Kidney (tissue), 14 donors: Measurements from ENCODE around the gene IRF1. TPM values are rescaled to one million over a fixed set of nuclear protein-coding genes. Genes with fewer than 3 reads are reported as not detected.

Experiments used
- DNase-seq, 5 donors: peaks; one replicate each; pipeline ENCODE4 v3.0.0-alpha.2; 2013 to 2020
- FAIRE-seq: peaks from 2 replicates; lab custom pipeline; 2012; peaks lifted over from hg19 to GRCh38; lab: Jason Lieb, UNC
- H3K27ac ChIP-seq, 2 donors: one replicate each; pipeline ENCODE4 v1.7.0; 2013; ENCODE audit warnings: low read depth in 2 of 2, low read length in 2 of 2, inconsistent platforms in 1 of 2
- H3K27me3 ChIP-seq: one replicate; pipeline ENCODE4 v1.7.1; 2013; ENCODE audit warnings: low read length, inconsistent platforms; ENCODE audit not compliant: control insufficient read depth, insufficient read depth
- H3K36me3 ChIP-seq, 3 donors: one replicate each; pipeline versions ENCODE4 v1.7.0 to v1.7.1; 2013; ENCODE audit warnings: low read length in 3 of 3, control low read depth in 1 of 3, inconsistent platforms in 1 of 3; ENCODE audit not compliant: insufficient read depth in 3 of 3, control insufficient read depth in 2 of 3
- H3K4me1 ChIP-seq, 3 donors: one replicate each; pipeline versions ENCODE4 v1.7.0 to v1.7.1; 2013; ENCODE audit warnings: low read length in 3 of 3, inconsistent platforms in 1 of 3, low read depth in 1 of 3; ENCODE audit not compliant: control insufficient read depth in 2 of 3, insufficient read depth in 2 of 3
- H3K4me3 ChIP-seq, 3 donors: one replicate each; pipeline versions ENCODE4 v1.7.0 to v1.8.1; 2013; ENCODE audit warnings: low read length in 3 of 3, control low read depth in 1 of 3, inconsistent platforms in 1 of 3
- H3K9ac ChIP-seq, 3 donors: one replicate each; pipeline versions ENCODE4 v1.7.0 to v1.7.1; 2013; ENCODE audit warnings: low read length in 3 of 3, control low read depth in 1 of 3, inconsistent platforms in 1 of 3
- H3K9me3 ChIP-seq, 3 donors: one replicate each; pipeline versions ENCODE4 v1.7.0 to v1.7.1; 2013; ENCODE audit warnings: low read length in 3 of 3, control low read depth in 1 of 3, inconsistent platforms in 1 of 3; ENCODE audit not compliant: control insufficient read depth in 2 of 3, insufficient read depth in 1 of 3
- CTCF ChIP-seq: IDR thresholded peaks from 3 replicates; pipeline ENCODE4 v1.5.1; 2012; ENCODE audit warnings: mild to moderate bottlenecking, moderate library complexity, borderline replicate concordance; ENCODE audit not compliant: insufficient read depth; ENCODE audit errors: extremely low read depth
- intact Hi-C: fragments of 100-400 bp; cut with DNase I; formaldehyde crosslinking; loops from one replicate; pipeline ENCODE4 v1.11.1; 2022
- polyA plus RNA-seq: library from polyadenylated mRNA; stranded (reverse); fragments of 350-450 nt; fragmentation: Illumina TruSeq; extraction: RNeasy Lipid Tissue Mini Kit (QIAGEN cat#74804); gene quantifications from one replicate; pipeline ENCODE4 v1.2.3, GENCODE V29; 2014; ENCODE audit warnings: low read depth, low replicate concordance; ENCODE audit not compliant: insufficient read depth
- total RNA-seq: library from RNA; stranded (reverse); fragmentation: NEBNext Ultra II Directional; extraction: Animal tissue kit (Norgen Biotek cat#: 25700); gene quantifications from one replicate; pipeline ENCODE4 v1.2.1, GENCODE V29; 2021
- donor health status: control.
- donor health status: control.
- donor health status: control.
- donor health status: control.
- donor health status: control.
- donor health status: DM: yes; HTN: yes; CAD: no.
- donor health status: Normal renal cell carcinoma (clear cell type).

The IRF1 gene
- total and polyA plus RNA-seq, 2 donors from 2014 or later: 20.5 to 55.6 TPM

GRCh38 chr5:132530946-132531345 is 40.4 kb upstream of the IRF1 start:
- H3K27me3 ChIP-seq: no peaks in the 10 kb centered on the region
- no peaks in the 10 kb centered on the region for H3K36me3 ChIP-seq
- no peak overlapping the region for H3K4me3 ChIP-seq
- H3K9me3 ChIP-seq: peaks cover 0 to 2% (median 0%) of the 10 kb centered on the region in 3 donors
- no peak for DNase-seq
- no peaks in the 10 kb centered on the region for H3K4me1 ChIP-seq
- no peak for TF ChIP-seq CTCF
- intact Hi-C loops: no loop called here
- no peak overlapping the region for H3K27ac ChIP-seq
- H3K9ac ChIP-seq: no peak overlapping the region
- FAIRE-seq: no peak

GRCh38 chr5:132528866-132529634 is 38.5 kb upstream of the IRF1 start:
- FAIRE-seq (no peak), DNase-seq (no peak)
- H3K36me3 ChIP-seq: no peaks in the 10 kb centered on the region
- H3K27ac ChIP-seq: no peak overlapping the region
- H3K9me3 ChIP-seq: no peaks in the 10 kb centered on the region
- no peak overlapping the region for H3K4me3 ChIP-seq
- TF ChIP-seq CTCF: no peak
- no peaks in the 10 kb centered on the region for H3K4me1 ChIP-seq
- no peak overlapping the region for H3K9ac ChIP-seq
- intact Hi-C loops: no loop called here
- H3K27me3 ChIP-seq: no peaks in the 10 kb centered on the region

- no peak for FAIRE-seq
- H3K9ac ChIP-seq: no peak overlapping the region
Measured at GRCh38 chr5:132528021-132528420, 37.4 kb upstream of the IRF1 start.

More at GRCh38 chr5:132528021-132528420, 37.4 kb upstream of the IRF1 start:
- Histone ChIP-seq H3K4me3 (no peak overlapping the region), H3K36me3 (no peaks in the 10 kb centered on the region), H3K27me3 (no peaks in the 10 kb centered on the region), H3K27ac (no peak overlapping the region), H3K9me3 (no peaks in the 10 kb centered on the region), H3K4me1 (no peaks in the 10 kb centered on the region)
- intact Hi-C loops: no loop called here
- TF ChIP-seq CTCF: no peak
- no peak for DNase-seq
